Measurements from ENCODE around the gene PKD2.

The PKD2 gene

DNA sequence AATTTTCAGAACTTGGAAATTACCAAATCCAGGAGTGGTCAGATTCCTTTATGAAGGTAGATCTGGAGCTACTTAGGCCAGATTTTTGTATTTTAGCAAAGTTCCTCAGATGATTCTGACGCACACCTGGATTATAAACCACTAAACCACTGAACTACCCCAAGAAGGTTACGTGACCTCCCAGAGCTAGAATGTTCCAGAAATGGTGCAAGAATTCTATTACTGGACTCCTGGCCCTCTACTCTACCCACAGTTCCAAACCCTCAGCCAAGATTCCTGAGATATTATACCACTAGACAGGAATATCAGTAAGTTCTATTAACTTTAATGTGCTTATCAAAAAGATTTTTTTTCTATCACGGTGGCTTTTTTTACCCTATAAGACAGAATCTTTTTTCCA, 83.9 kb downstream of the PKD2 start:
- no peak overlapping the region for H3K4me3 ChIP-seq (ENCODE audit: low read depth, low read length)
- TF ChIP-seq, protein P1, sequence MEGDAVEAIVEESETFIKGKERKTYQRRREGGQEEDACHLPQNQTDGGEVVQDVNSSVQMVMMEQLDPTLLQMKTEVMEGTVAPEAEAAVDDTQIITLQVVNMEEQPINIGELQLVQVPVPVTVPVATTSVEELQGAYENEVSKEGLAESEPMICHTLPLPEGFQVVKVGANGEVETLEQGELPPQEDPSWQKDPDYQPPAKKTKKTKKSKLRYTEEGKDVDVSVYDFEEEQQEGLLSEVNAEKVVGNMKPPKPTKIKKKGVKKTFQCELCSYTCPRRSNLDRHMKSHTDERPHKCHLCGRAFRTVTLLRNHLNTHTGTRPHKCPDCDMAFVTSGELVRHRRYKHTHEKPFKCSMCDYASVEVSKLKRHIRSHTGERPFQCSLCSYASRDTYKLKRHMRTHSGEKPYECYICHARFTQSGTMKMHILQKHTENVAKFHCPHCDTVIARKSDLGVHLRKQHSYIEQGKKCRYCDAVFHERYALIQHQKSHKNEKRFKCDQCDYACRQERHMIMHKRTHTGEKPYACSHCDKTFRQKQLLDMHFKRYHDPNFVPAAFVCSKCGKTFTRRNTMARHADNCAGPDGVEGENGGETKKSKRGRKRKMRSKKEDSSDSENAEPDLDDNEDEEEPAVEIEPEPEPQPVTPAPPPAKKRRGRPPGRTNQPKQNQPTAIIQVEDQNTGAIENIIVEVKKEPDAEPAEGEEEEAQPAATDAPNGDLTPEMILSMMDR (IDR thresholded peaks at IDR 0.05; ENCODE audit: insufficient read depth, low read length, missing control alignments) = no peak
- ChIA-PET CTCF (no interaction called here), POLR2A (no interaction called here)
- DNase-seq (ENCODE audit: low read depth, low spot score) = no peak

DNA sequence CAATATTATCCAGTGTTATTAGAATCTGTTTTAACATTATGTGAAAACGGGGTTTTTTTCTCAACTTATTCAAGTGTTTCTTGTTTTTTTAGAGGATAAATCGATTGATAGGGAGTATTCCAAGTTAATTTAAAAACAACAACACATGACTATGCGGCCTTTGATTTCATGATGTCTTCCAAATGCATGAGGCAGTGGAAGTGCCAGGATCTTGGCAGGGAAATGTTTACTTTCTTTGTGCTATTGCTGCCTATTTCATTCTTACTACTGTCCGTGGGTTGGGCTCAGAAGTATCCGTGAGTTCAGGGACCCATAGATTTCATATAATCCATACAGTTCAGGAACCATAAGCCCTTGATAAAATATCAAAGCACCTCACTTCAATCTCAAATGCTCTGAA, 86.4 kb downstream of the PKD2 start:
- DNase-seq (ENCODE audit: low read depth, low spot score) = no peak
- ChIA-PET POLR2A (no interaction called here), CTCF (no interaction called here)
- TF ChIP-seq, protein P1 (IDR thresholded peaks at IDR 0.05; ENCODE audit: insufficient read depth, low read length, missing control alignments) = no peak
- no peak overlapping the region for H3K4me3 ChIP-seq (ENCODE audit: low read depth, low read length)

DNA sequence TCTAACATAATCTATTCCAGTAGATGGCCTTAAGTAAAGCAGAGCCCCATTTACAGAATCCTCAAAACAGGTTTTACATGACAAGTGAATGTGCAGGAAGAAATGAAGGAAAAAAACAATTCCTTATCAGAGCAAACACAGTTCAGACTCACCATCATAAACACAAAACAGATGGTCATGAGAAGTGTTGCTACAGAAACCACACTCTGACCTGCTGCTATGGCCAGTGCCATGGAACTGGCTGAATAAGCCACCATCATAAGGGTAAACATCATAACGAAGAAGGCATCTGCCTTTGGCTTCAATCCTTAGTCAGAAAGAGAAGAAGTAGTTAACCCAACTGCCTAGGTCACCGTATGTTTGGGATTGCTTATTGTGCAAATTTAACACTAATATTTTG, 89.9 kb downstream of the PKD2 start:
- POLR2A ChIA-PET = no interaction called here
- H3K4me3 ChIP-seq (ENCODE audit: low read depth, low read length) = no peak overlapping the region
- TF ChIP-seq, protein P1 (IDR thresholded peaks at IDR 0.05; ENCODE audit: insufficient read depth, low read length, missing control alignments) = no peak
- CTCF ChIA-PET = interaction anchor here (0.7 kb wide), 1 partner anchor 58 kb away, joined by 4 read pairs; no protein-coding TSS in a partner anchor
- no peak for DNase-seq (ENCODE audit: low read depth, low spot score)

DNA sequence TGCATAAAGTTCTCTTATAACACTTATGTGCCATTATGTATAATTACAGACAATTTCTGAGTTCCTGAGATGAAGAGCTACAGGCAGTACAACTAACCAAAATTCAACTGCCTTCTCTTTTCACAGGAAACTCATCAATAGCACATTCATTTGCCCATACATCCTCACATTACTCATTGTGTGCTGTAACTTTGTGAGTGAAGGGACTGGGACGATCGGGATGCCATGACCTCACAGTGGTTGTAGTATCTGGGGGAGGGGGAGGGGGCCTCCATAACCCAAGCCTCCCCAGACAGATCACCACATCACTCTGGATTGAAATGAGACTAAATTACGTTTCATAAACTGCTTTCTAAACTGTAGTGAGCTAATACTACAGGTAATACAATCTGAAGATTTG, 90.3 kb downstream of the PKD2 start:
- no peak overlapping the region for H3K4me3 ChIP-seq (ENCODE audit: low read depth, low read length)
- no peak for DNase-seq (ENCODE audit: low read depth, low spot score)
- TF ChIP-seq, protein P1 (IDR thresholded peaks at IDR 0.05; ENCODE audit: insufficient read depth, low read length, missing control alignments) = no peak
- ChIA-PET POLR2A (no interaction called here), CTCF (interaction anchor here (1.0 to 1.2 kb wide), 2 partner anchors 65 to 417 kb away, joined by 3 read pairs; no protein-coding TSS in a partner anchor)

DNA sequence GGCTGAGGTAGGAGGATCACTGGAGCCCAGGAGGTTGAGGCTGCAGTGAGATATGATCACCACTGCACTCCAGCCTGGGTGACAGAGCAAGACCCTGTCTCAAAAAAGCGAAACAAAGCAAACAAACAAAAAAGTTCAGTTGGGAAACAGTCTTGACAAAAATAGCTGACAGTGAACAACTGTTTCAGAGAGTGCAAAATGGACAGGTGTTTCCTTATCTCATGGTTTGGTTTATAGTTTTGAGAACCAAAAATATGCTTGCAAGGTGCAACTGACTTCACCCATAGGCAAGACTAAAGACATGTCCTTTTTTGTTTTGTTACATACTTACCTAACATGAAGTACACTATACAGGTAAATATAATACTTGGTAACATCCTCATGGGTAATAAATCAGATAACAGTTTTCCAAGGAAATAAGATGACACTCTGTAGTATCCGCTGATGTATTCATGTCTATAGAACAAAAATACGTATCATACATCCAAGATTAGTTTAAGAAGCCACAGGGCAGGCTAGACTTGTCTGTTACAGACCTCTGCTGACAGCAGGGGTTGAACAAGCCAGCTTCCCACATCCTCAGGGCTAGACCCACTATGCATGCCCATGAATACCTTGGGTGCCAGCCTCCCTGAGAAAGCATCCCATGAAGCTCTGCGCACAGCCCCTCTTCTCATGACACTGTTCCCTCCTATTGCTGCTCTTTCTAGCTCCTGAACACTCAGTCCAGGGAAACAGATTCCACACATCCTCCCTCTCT, 91.7 kb downstream of the PKD2 start:
- no peak for DNase-seq (ENCODE audit: low read depth, low spot score)
- no peak overlapping the region for H3K4me3 ChIP-seq (ENCODE audit: low read depth, low read length)
- CTCF ChIA-PET = interaction anchor here (1.2 kb wide), 1 partner anchor 66 kb away, joined by 3 read pairs; no protein-coding TSS in a partner anchor
- POLR2A ChIA-PET = no interaction called here
- TF ChIP-seq, protein P1 (IDR thresholded peaks at IDR 0.05; ENCODE audit: insufficient read depth, low read length, missing control alignments) = no peak

DNA sequence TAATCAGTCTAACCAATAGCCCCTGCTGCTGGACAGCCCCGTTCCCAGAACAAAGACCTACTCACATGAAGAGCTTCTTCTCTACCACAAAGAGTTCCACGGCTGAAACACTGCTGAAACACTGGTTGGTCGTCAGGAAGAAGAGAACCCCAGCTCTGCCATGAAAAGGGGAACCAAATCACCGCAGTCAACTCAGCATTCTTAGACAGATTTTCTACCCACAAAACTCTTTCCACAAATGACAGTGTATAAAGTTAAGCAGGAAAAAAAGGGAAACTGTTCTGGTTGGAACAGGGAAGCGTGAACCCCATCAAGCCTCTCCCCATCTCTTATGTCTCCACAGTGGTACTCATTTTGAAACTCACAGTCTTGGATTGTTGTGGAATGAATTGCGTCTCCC, 93.7 kb downstream of the PKD2 start:
- no peak overlapping the region for H3K4me3 ChIP-seq (ENCODE audit: low read depth, low read length)
- no peak for DNase-seq (ENCODE audit: low read depth, low spot score)
- ChIA-PET POLR2A (no interaction called here), CTCF (no interaction called here)
- TF ChIP-seq, protein P1 (IDR thresholded peaks at IDR 0.05; ENCODE audit: insufficient read depth, low read length, missing control alignments) = no peak

All from AG04449 (cell line).